Peyer's patch (tissue), 4 donors: ENCODE measurements around the gene ASB1.

Experiments used
- CTCF ChIP-seq, 6 experiments: fragments of 450-650 bp in 4 of 6; fragments of 200-600 bp in 2 of 6; sonication (generic) in 1 of 6; IDR thresholded peaks; one replicate each; pipeline ENCODE4 v1.5.1; 2017 to 2019; ENCODE audit warnings: antibody characterized with exemption in 6 of 6, mild to moderate bottlenecking in 3 of 6, moderate library complexity in 1 of 6
- POLR2A ChIP-seq, 2 donors: fragments of 450-650 bp; IDR thresholded peaks; one replicate each; pipeline ENCODE4 v1.5.1; 2017; ENCODE audit warnings: antibody characterized with exemption in 2 of 2, mild to moderate bottlenecking in 2 of 2, moderate library complexity in 2 of 2

GRCh38 chr2:238449241-238449640 is 22.5 kb downstream of the ASB1 start:
- no peak for TF ChIP-seq CTCF (IDR thresholded peaks at IDR 0.05)
- no peak for TF ChIP-seq POLR2A (IDR thresholded peaks at IDR 0.05)
